ENCODE data around the gene TPM4.

TPM4 gene

GRCh38 chr19:16042533-16043085 lies 33.7 kb upstream of the TPM4 start:
- no peak for DNase-seq

DNA sequence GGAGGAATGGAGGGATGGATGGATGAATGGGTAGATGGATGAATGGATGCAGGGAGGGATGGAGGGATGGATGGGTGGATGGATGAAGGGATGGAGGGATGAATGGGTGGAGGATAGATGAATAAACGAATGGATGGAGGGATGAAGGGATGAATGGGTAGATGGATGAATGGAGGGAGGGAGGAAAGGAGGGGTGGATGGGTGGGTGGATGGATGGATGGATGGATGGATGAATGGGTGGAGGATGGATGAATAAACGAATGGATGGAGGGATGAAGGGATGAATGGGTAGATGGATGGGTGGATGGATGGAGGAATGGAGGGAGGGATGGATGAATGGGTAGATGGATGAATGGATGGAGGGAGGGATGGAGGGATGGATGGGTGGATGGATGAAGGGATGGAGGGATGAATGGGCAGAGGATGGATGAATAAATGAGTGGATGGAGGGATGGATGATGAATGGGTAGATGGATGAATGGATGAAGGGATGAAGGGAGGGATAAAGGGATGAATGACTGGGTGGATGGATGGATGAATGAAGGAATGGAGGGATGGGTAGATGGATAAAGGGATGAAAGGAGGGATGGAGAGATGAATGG lies 33.0 kb upstream of the TPM4 start:
- DNase-seq, result no peak

DNA sequence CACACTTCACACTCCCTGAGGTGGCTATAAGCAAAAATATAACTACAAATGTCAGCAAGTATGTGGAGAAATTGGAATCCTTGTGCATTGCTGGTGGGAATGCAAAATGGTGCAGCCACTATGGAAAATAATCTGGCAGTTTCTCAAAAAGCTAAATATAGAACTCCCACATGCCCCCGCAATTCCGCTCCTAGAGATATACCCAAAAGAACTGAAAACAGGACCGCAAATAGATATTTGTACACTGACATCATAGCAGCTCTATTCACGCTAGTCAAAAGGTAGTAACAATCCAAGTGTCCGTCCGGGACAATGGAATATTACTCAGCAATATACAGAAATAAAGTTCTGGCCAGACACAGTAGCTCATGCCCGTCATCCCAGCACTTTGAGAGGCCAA lies 31.5 kb upstream of the TPM4 start:
- DNase-seq, result no peak

DNA sequence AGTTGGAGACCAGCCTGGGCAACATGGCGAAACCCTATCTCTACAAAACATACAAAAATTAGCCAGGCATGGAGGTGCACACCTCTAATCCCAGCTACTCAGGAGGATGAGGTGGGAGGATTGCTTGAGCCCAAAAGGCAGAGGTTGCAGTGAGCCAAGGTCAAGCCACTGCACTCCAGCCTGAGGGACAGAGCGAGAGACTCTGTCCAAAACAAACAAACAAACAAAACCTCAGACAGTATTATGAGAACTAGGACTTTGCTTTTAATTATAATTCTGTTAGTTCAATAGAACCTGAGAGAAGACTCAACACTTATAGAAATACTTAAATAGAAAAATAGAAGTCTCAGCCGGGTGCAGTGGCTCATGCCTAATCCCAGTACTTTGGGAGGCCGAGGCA lies 31.1 kb upstream of the TPM4 start:
- DNase-seq, result no peak

- DNase-seq, result no peak
Measured at GRCh38 chr19:16045893-16046292, 30.4 kb upstream of the TPM4 start.

- no peak for DNase-seq
Measured at GRCh38 chr19:16048583-16048982, 27.7 kb upstream of the TPM4 start.

GRCh38 chr19:16051254-16052025 lies 24.9 kb upstream of the TPM4 start:
- DNase-seq, result no peak

DNA sequence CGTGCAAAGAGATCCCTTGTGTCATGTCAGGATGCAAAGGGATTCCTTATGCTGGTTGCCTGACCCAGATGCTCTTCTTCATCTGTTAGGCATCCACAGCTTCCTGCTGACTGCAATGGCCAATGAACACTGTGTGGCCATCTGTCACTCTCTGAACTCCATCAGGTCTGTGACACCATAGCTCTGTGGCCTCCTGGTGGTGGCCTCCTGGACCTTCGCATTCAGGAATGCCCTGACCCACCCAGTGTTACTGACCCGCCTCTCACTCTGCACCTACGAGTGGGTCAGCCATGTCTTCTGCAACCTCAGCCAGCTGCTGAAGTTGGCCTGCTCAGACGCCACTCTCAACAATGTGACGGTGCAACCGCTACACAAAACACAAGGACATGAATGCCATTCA lies 23.9 kb upstream of the TPM4 start:
- no peak for DNase-seq

GRCh38 chr19:16057062-16057461 lies 19.2 kb upstream of the TPM4 start:
- no peak for DNase-seq

GRCh38 chr19:16060294-16060693 lies 16.0 kb upstream of the TPM4 start:
- DNase-seq, result no peak

- DNase-seq, result no peak
Measured at GRCh38 chr19:16061943-16062342, 14.4 kb upstream of the TPM4 start.

DNA sequence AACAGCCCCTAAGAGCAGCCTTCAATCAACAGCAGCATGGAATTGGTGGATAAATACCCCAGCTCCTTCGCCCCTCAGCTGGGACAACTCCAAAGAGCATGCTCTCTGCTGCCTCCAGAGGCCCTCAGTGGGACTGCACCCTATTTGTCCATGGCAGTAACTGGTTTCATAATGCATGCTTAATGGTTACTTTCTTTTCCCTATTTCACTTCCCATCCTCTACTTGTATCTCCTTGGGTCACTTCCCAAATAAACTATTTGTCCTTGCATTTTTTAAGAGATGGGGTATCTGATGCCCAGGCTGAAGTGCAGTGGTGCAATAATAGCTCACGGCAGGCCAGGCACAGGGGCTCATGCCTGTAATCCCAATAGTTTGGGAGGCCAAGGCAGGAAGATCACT lies 13.5 kb upstream of the TPM4 start:
- DNase-seq, result peak in 1 of 2 experiments; percentile 34

GRCh38 chr19:16064209-16064889 lies 11.9 kb upstream of the TPM4 start:
- no peak for DNase-seq

- DNase-seq, result peak in 1 of 2 experiments; percentile 13
Measured at GRCh38 chr19:16066611-16067104, 9.6 kb upstream of the TPM4 start.

GRCh38 chr19:16067205-16067938 lies 8.9 kb upstream of the TPM4 start:
- DNase-seq, result no peak

DNA sequence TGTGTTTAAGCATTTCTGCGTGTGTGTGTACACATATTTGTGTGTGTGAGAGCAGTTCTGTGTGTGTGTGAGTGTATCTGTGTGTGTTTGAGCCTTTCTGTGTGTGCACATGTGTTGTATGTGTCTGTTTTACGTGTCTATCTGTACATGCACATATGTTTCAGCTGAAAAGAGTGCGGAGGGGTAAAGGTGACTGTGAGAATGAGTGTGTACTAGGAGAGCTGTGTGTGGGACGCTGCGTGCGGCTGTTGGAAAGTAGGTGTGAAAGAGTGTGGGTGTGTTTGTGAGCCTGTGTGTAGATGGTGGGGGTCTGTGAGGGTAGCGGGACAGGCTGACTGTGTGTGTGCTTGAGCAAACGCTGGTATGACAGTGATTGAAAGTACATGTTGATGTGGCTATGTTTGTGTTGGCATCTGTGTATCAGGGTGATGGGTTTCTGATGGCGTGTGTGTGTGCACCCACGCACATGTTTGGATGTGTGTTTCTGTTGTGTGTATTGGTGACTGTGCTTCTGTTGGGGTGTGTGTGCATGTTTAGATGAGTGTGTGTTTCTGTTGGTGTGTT lies 7.5 kb upstream of the TPM4 start:
- DNase-seq, result no peak

DNA sequence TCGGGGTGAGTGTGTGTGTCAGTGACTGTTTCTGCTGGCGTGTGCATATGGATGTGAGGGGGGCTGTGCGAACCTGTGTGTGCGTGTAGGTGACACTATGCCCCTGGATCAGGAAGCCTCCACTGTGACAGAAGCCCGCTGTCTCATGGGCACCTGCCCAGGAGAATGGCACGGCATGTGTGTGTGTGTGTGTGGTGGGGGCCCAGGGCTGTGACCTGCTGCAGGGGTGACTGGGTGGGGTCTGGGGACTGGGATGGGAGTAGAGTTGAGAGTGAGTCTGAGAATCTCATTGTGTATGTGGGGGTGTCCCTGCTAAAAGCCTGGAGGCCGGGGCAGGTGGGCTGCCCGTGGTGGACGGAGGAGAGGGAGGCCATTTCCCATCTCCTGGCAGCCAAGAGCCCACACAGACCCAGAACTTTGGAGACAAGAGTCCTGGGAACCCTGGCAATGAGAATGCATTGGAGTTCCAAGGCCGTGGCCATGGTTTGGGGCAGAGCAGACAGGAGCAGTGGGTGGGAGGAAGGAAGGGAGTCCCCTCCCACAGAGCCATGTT lies 6.4 kb upstream of the TPM4 start:
- no peak for DNase-seq

GRCh38 chr19:16070366-16070990 lies 5.8 kb upstream of the TPM4 start:
- no peak for DNase-seq

DNA sequence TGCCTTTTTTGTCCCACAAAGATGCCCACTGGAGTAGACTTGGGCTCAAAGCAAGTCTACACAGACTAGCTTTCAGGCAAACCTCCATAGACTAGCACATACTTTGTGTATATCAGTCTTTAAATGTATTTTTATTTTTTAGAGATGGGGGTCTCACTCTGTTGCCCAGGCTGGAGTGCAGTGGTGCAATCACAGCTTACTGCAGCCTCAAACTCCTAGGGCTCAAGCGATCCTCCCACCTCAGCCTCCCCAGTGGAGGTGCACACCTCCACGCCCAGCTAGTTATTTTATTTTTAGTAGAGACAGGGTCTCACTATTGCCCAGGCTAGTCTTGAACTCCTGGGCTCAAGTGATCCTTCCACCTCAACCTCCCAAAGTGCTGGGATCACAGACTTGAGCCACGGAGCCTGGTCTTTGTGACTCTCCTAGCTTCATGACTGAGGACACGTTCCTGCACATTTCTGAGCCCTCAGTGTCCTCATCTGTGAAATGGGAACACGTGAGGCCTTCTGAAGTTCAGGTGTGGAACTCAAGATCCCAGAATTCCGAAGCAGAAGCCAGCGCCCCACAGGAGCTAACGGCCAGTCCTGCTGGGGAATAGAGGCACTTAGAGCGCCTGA lies 5.1 kb upstream of the TPM4 start:
- no peak for DNase-seq

DNA sequence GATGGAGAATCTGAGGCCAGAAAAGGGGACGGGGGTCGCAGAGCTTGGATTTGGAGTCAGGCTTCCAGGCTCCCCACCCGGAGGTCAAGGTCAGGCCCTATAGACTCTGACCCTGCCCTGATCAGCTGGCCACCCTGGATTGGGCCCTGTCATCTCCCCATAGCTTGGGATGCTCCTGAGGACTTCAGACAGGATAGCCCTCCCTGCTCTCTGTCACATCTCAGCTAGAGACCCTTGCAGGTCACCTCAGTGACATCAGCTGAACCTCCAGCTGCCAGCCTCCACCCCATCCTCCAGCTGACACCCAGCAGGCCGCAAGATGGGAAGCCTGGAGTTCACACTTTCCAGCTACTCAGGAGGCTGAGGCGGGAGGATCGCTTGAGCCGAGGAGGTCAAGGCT lies 2.8 kb upstream of the TPM4 start:
- no peak for DNase-seq

GRCh38 chr19:16073988-16074387 lies 2.3 kb upstream of the TPM4 start:
- DNase-seq, result no peak
